ENCODE data around the gene ABCD2.
"Not testable (repeated sequence)": the region's sequence is repeated elsewhere in the genome, so short reads cannot be mapped to it uniquely, and the experiment has no call there.

The ABCD2 gene

GRCh38 chr12:39538679-39539104 is 80.9 kb downstream of the ABCD2 start:
- DNase-seq (ENCODE audit: low read depth in 2 of 2) = no peak

DNA sequence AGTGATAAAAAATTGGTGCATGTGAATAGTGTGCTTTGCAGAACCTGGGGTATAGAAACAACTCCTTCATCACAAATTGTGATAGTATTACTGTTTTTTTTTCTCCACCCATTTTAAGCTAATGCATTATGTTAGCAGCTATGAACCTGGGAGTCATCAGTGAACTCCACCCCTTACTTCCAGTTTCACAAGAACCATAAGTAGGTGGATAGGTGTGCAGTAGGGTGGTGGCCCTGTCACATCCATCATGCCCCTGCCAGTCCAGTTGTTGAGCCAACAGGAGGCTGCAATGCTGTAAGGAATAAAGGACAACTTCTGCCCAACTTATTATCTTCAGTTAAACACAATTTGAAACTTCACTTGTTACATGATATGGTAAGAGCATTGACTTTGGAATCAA is 85.7 kb downstream of the ABCD2 start:
- no peak for DNase-seq (ENCODE audit: low read depth in 2 of 2)

DNA sequence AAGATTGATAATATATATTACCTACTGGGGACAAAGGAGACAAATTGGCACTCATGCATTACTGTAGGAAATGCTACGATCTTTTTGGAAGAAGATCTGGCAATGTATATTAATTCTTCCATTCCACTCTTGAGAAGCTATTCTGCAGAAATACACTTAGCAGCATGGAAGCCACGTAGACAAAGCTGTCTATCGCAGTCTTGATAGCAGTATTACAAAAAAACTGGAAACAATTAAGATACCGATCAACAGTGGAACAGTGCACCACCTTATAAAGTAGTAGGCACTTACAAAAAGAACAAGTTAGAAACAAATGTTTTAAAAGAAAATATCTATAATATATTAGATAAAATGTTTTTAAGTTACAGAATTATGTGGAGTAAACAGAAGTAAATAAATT is 87.2 kb downstream of the ABCD2 start:
- DNase-seq (ENCODE audit: low read depth in 2 of 2) = no peak

- no peak for DNase-seq (ENCODE audit: low read depth in 2 of 2)
Observed at GRCh38 chr12:39526974-39527373, 92.6 kb downstream of the ABCD2 start.

DNA sequence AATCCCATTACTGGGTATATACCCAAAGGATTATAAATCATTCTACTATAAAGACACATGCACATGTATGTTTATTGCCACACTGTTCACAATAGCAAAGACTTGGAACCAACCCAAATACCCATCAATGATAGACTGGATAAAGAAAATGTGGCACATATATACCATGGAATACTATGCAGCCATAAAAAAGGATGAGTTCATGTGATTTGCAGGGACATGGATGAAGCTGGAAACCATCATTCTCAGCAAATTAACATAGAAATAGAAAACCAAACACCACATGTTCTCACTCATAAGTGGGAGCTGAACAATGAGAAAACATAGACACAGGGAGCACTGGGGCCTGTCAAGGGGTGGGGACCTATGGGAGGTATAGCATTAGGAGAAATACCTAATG is 97.4 kb downstream of the ABCD2 start:
- not testable (repeated sequence) for DNase-seq (ENCODE audit: low read depth in 2 of 2)

DNA sequence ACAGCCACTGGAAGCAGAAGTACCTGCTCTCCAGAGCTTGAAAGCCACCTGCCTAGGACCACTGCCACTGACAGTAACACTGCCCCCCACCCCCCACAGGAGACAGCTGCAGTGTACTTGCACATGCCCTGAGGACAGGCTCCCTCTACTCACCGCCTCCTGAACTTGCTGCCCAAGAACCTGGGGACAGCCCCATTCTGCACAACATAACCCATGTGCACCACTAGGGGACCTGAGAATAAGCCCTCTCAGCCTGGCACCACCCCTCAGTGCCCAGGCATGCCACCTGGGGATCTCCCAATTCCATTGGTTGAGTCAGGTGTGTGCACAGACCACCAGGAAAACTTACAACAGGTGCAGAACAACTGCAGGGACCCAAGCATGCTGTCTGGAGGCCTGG is 109.6 kb downstream of the ABCD2 start:
- DNase-seq (ENCODE audit: low read depth in 2 of 2) = no peak

- no peak for DNase-seq (ENCODE audit: low read depth in 2 of 2)
Observed at GRCh38 chr12:39505554-39505953, 114.0 kb downstream of the ABCD2 start.

DNA sequence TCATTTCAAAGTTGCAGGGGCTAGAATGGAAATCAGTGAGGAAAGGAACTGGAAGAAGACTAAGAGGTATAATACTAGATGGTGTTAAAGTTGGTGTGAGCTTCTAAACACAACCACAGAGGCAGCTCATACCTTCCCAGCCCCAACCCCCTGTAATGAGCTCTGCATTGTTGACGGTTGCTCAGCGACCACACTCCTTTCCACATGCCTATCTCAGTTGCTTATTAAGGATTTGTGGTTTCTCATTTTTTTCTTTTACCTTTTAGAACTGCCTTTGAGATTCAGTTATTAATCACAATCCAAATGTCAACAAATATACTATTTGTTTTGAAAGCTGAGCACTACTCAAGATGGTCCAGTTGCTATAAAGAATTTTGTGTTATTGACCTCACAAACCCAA is 114.6 kb downstream of the ABCD2 start:
- DNase-seq (ENCODE audit: low read depth in 2 of 2) = no peak

- DNase-seq (ENCODE audit: low read depth in 2 of 2) = no peak
Observed at GRCh38 chr12:39503439-39503838, 116.2 kb downstream of the ABCD2 start.

GRCh38 chr12:39502726-39503125 is 116.9 kb downstream of the ABCD2 start:
- DNase-seq (ENCODE audit: low read depth in 2 of 2) = no peak
